Measurements from ENCODE around the gene CLIC4.

DNA sequence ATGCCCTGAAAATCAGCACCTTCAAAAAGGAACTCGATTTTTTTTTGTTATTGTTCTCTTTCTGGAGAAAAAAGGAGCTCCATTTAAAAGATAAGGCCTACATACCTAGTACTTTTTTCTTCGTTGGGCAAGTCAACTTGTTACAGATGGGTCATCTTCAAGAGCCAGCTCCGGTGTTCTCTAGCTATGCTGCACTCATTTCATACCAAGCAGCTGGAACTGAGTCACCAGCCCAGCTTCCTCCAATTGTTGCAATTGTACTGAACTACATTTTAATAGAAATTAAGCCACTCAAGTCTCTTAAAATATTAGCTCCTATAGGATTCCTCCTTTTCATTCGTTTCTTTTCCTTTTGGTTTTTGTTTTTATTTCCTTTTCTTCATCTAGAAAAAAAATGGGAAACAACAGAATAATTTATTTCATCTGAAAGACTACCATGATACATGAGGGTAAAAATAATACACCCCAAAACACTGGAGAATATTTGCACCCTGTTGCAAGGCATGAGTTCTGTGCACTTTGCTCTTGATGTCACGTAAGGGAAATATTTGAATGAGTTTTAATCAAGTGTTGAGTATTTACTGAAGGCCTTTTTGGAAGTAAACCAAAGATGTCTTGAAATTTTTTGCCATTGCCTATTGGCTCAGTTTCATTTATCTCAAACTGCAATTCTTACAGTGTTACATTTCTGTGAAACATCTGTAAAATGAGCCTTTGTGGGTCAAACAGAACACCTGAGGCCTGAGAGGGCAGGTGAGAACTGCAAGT lies 60.5 kb downstream of the CLIC4 start:
- TF ChIP-seq, protein P1, sequence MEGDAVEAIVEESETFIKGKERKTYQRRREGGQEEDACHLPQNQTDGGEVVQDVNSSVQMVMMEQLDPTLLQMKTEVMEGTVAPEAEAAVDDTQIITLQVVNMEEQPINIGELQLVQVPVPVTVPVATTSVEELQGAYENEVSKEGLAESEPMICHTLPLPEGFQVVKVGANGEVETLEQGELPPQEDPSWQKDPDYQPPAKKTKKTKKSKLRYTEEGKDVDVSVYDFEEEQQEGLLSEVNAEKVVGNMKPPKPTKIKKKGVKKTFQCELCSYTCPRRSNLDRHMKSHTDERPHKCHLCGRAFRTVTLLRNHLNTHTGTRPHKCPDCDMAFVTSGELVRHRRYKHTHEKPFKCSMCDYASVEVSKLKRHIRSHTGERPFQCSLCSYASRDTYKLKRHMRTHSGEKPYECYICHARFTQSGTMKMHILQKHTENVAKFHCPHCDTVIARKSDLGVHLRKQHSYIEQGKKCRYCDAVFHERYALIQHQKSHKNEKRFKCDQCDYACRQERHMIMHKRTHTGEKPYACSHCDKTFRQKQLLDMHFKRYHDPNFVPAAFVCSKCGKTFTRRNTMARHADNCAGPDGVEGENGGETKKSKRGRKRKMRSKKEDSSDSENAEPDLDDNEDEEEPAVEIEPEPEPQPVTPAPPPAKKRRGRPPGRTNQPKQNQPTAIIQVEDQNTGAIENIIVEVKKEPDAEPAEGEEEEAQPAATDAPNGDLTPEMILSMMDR (conservative IDR thresholded peaks at IDR 0.05), result no peak
- no peak for TF ChIP-seq EZH2 (IDR thresholded peaks at IDR 0.05; ENCODE audit: low read depth)
